Colonic mucosa (tissue), 4 donors: Measurements from ENCODE around the gene CCDC60. TPM values are rescaled to one million over a fixed set of nuclear protein-coding genes. Genes with fewer than 3 reads are reported as not detected.

Experiments used
- DNase-seq: peaks from one replicate; pipeline ENCODE4 v3.0.0-alpha.2; 2020
- H3K27ac ChIP-seq: fragments of 200-600 bp; one replicate; pipeline ENCODE4 v1.8.0; 2021
- H3K27me3 ChIP-seq: fragments of 200-600 bp; one replicate; pipeline ENCODE4 v1.8.0; 2021
- H3K36me3 ChIP-seq: fragments of 200-600 bp; one replicate; pipeline ENCODE4 v1.8.0; 2021
- H3K4me1 ChIP-seq: fragments of 200-600 bp; one replicate; pipeline ENCODE4 v1.8.0; 2021; ENCODE audit warnings: mild to moderate bottlenecking
- H3K4me3 ChIP-seq: fragments of 200-600 bp; one replicate; pipeline ENCODE4 v1.8.0; 2021
- H3K9ac ChIP-seq, 2 donors: one replicate each; pipeline ENCODE4 v1.7.0; 2013; ENCODE audit warnings: control low read depth in 2 of 2, low read depth in 2 of 2, low read length in 2 of 2
- H3K9me3 ChIP-seq: fragments of 200-600 bp; one replicate; pipeline ENCODE4 v1.8.0; 2021
- intact Hi-C: fragments of 100-400 bp; cut with DNase I; formaldehyde crosslinking; loops from one replicate; pipeline ENCODE4 v1.14.1; 2022
- total RNA-seq, 2 donors: library from RNA; stranded (reverse); fragmentation: NEBNext Ultra II Directional in 1 of 2; extraction: Animal tissue kit (Norgen Biotek cat#: 25700) in 1 of 2; gene quantifications; one replicate each; pipeline ENCODE4 v1.2.1, GENCODE V29; 2021
- TF ChIP-seq, protein P1 (sequence below): fragments of 200-600 bp; IDR thresholded peaks from one replicate; pipeline ENCODE4 v1.8.0; 2022; ENCODE audit warnings: antibody characterized with exemption, mild to moderate bottlenecking
- donor health status: healthy.
- donor health status: DM: no; HTN: no; CAD: no.
- donor health status: DM: no; HTN: no; CAD: no.

CCDC60 gene
- total RNA-seq, 2 donors from 2014 or later: 1.3 to 2.3 TPM

DNA sequence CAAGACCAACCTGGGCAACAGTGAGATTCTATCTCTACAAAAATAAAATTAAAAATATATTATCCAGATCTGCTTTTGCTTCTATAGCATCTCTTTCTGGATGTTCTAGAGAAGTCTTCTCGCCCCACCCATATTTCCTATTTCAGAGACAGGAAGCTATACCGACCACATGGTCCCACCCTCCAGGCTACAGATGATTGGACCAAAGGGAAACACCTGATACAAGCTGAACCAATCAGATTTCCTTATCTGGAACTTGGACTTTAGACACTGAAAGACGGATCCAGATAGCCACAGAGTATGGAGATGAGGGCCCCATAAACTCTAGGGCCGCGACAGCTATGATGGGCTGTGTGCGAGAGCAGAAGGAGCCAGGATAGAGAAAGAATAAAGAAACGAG, 48.7 kb downstream of the CCDC60 start:
- H3K4me3 ChIP-seq: no peak overlapping the region
- no peak for DNase-seq
- intact Hi-C loops: no loop called here
- H3K4me1 ChIP-seq: no peaks in the 10 kb centered on the region
- H3K9me3 ChIP-seq: no peaks in the 10 kb centered on the region
- no peaks in the 10 kb centered on the region for H3K36me3 ChIP-seq
- no peaks in the 10 kb centered on the region for H3K27me3 ChIP-seq
- no peak overlapping the region for H3K9ac ChIP-seq
- TF ChIP-seq, protein P1, sequence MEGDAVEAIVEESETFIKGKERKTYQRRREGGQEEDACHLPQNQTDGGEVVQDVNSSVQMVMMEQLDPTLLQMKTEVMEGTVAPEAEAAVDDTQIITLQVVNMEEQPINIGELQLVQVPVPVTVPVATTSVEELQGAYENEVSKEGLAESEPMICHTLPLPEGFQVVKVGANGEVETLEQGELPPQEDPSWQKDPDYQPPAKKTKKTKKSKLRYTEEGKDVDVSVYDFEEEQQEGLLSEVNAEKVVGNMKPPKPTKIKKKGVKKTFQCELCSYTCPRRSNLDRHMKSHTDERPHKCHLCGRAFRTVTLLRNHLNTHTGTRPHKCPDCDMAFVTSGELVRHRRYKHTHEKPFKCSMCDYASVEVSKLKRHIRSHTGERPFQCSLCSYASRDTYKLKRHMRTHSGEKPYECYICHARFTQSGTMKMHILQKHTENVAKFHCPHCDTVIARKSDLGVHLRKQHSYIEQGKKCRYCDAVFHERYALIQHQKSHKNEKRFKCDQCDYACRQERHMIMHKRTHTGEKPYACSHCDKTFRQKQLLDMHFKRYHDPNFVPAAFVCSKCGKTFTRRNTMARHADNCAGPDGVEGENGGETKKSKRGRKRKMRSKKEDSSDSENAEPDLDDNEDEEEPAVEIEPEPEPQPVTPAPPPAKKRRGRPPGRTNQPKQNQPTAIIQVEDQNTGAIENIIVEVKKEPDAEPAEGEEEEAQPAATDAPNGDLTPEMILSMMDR: no peak
- no peak overlapping the region for H3K27ac ChIP-seq

DNA sequence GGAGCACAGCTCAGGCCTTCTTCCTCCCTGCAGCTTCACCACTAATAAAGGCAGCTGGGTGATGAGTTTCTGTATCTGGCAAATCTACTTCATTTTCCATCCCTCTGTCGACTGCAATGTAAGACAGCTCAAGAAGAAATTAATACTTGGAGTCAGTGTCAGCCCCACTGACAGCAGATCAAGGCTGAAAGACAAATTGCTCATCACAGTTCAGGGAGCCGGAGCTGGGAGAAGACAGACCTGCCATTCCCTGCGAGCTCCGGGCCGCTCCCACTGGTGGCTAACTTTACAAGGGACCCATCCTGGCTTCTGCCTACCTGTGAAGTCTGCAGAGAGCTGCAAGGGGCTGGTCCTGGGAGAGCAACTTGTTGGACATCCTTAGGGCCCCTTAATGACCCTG, 49.8 kb downstream of the CCDC60 start:
- no peaks in the 10 kb centered on the region for H3K4me1 ChIP-seq
- no peak overlapping the region for H3K9ac ChIP-seq
- TF ChIP-seq, protein P1: no peak
- no peak overlapping the region for H3K4me3 ChIP-seq
- no peaks in the 10 kb centered on the region for H3K36me3 ChIP-seq
- no peak overlapping the region for H3K27ac ChIP-seq
- DNase-seq: no peak
- intact Hi-C loops: no loop called here
- H3K27me3 ChIP-seq: no peaks in the 10 kb centered on the region
- no peaks in the 10 kb centered on the region for H3K9me3 ChIP-seq

DNA sequence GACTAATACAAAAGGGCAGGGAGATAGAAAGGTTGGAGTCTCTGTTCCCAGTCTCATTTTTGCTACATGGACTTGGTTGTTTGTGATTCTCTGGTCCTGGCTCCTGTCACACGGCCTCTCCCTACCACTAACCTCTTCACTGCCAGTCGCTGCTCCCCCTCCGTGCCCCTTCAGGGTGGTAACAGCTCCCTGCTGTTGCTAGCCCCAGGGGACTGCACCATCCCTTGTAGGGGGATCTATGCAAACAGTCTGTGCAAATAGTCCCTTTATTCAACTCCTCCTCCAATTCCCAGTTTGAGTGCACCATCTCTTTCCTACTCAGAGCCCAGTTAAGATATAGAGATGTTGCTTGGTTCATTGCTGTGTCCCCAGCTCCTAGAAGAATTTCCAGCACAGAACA, 51.1 kb downstream of the CCDC60 start:
- H3K36me3 ChIP-seq: no peaks in the 10 kb centered on the region
- intact Hi-C loops: no loop called here
- H3K4me1 ChIP-seq: no peaks in the 10 kb centered on the region
- no peak overlapping the region for H3K4me3 ChIP-seq
- H3K27me3 ChIP-seq: no peaks in the 10 kb centered on the region
- H3K27ac ChIP-seq: no peak overlapping the region
- no peak for DNase-seq
- TF ChIP-seq, protein P1: no peak
- no peaks in the 10 kb centered on the region for H3K9me3 ChIP-seq
- no peak overlapping the region for H3K9ac ChIP-seq

DNA sequence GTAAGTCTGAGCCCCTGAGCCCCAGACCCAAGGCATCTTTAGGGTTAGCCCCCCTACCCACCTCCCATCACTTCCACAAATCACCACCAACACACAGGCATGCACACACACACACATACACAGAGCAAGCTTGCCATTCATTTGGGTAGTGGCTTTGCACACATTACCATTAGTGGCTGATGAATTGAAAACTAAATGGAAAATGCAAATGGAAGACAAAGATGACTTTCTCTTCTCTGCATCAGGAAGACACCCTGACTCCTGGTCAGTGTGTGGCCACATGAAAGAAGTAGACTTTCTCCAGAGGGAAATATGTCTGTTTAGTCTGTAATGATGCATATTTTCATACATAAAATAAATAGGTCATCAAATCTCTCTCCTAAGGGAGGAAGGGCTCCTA, 55.2 kb downstream of the CCDC60 start:
- H3K36me3 ChIP-seq: no peaks in the 10 kb centered on the region
- intact Hi-C loops: no loop called here
- H3K4me3 ChIP-seq: no peak overlapping the region
- no peaks in the 10 kb centered on the region for H3K9me3 ChIP-seq
- DNase-seq: no peak
- H3K9ac ChIP-seq: no peak overlapping the region
- TF ChIP-seq, protein P1: no peak
- H3K4me1 ChIP-seq: no peaks in the 10 kb centered on the region
- no peaks in the 10 kb centered on the region for H3K27me3 ChIP-seq
- no peak overlapping the region for H3K27ac ChIP-seq

DNA sequence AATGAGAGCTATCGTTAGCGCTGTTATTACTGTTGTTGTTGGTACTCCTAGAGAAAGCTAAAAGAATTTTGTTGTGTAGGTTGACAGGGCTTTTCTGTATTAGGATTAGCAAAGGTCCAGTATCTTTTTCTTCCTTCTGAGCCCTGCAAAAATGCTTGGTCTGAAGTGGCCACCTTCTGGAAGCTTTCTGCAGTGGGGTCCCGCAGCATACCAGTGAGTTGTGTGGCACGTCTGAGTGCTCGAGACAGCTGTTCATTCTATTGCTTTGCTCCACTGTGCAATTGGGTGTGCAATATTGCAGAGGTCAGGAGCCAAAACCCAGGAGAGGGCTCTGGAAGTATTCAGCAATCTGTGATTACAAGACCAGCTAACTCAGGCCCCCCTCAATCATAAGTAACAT, 57.1 kb downstream of the CCDC60 start:
- DNase-seq: no peak
- Histone ChIP-seq H3K27me3 (no peaks in the 10 kb centered on the region), H3K4me3 (no peak overlapping the region), H3K36me3 (no peaks in the 10 kb centered on the region), H3K27ac (no peak overlapping the region), H3K9ac (no peak overlapping the region), H3K9me3 (no peaks in the 10 kb centered on the region), H3K4me1 (no peaks in the 10 kb centered on the region)
- intact Hi-C loops: no loop called here
- TF ChIP-seq, protein P1: no peak

DNA sequence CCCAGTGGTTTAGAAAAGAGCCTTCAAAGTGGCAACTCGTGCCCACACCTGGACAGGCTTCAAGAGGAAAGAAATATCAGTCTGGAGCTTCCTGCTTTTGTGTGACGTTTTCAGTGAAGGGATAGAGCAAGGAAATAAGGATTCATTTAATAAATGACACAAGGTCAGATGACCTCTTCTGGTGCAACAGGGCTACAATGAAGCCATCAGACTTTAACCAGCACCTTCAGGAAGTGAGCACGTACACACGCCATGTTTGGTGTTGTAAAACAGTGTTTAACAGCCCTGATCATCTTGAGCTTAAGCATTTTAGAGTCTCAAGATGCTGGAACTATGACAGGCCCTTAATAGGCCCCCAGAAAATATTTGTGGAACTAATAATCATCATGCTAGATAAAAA, 59.1 kb downstream of the CCDC60 start:
- H3K9me3 ChIP-seq: no peaks in the 10 kb centered on the region
- H3K9ac ChIP-seq: no peak overlapping the region
- H3K4me3 ChIP-seq: no peak overlapping the region
- no peaks in the 10 kb centered on the region for H3K36me3 ChIP-seq
- no peaks in the 10 kb centered on the region for H3K4me1 ChIP-seq
- TF ChIP-seq, protein P1: no peak
- H3K27ac ChIP-seq: no peak overlapping the region
- DNase-seq: no peak
- H3K27me3 ChIP-seq: no peaks in the 10 kb centered on the region
- intact Hi-C loops: no loop called here
